Fibroblast of lung (primary cell): ENCODE measurements around the gene DYRK1A. TPM values are rescaled to one million over a fixed set of nuclear protein-coding genes. Genes with fewer than 3 reads are reported as not detected.

Experiments used
- DNase-seq, 2 donors: peaks; one replicate each; pipeline versions ENCODE4 v3.0.0 to v3.0.0-alpha.2; 2010; ENCODE audit warnings: low read depth in 2 of 2
- H2AFZ ChIP-seq: 2 replicates; pipeline ENCODE4 v1.5.1; 2012; ENCODE audit warnings: low read length, control low read depth, inconsistent platforms
- H3K27ac ChIP-seq: 2 replicates; pipeline ENCODE4 v1.5.1; 2011; ENCODE audit warnings: low read length, control low read depth; ENCODE audit not compliant: insufficient read depth
- H3K27me3 ChIP-seq: 2 replicates; pipeline ENCODE4 v1.5.1; 2011; ENCODE audit warnings: mild to moderate bottlenecking, low read length; ENCODE audit not compliant: control insufficient read depth, insufficient read depth
- H3K36me3 ChIP-seq: 2 replicates; pipeline ENCODE4 v1.5.1; 2011; ENCODE audit warnings: low read length; ENCODE audit not compliant: control insufficient read depth, insufficient read depth
- H3K4me1 ChIP-seq: 2 replicates; pipeline ENCODE4 v1.5.1; 2011; ENCODE audit warnings: low read length; ENCODE audit not compliant: control insufficient read depth, insufficient read depth; ENCODE audit errors: extremely low read depth
- H3K4me2 ChIP-seq: 2 replicates; pipeline ENCODE4 v1.5.1; 2011; ENCODE audit warnings: low read length, control low read depth; ENCODE audit not compliant: insufficient read depth; ENCODE audit errors: extremely low read depth
- H3K4me3 ChIP-seq, 4 experiments: fragments of 200-600 bp in 1 of 4; sonication (generic) in 1 of 4; replicated peaks in 1 of 4; 2 replicates each; pipeline ENCODE4 v1.5.1; 2011 to 2016; ENCODE audit warnings: low read length in 4 of 4, low read depth in 3 of 4, mild to moderate bottlenecking in 3 of 4, control low read depth in 2 of 4, inconsistent platforms in 1 of 4, mixed read lengths in 1 of 4; ENCODE audit not compliant: insufficient read depth in 1 of 4; ENCODE audit errors: control extremely low read depth in 1 of 4
- H3K79me2 ChIP-seq: 2 replicates; pipeline ENCODE4 v1.5.1; 2012; ENCODE audit warnings: mild to moderate bottlenecking, low read length, inconsistent platforms; ENCODE audit not compliant: control insufficient read depth, insufficient read depth
- H3K9ac ChIP-seq: 2 replicates; pipeline ENCODE4 v1.5.1; 2011; ENCODE audit warnings: mild to moderate bottlenecking, low read length, control low read depth; ENCODE audit not compliant: insufficient read depth
- H3K9me3 ChIP-seq: 2 replicates; pipeline ENCODE4 v1.5.1; 2012; ENCODE audit warnings: low read depth, low read length; ENCODE audit not compliant: control insufficient read depth, insufficient read depth
- H4K20me1 ChIP-seq: 2 replicates; pipeline ENCODE4 v1.5.1; 2011; ENCODE audit warnings: low read length; ENCODE audit not compliant: control insufficient read depth, insufficient read depth; ENCODE audit errors: extremely low read depth
- EZH2 ChIP-seq: IDR thresholded peaks from 2 replicates; pipeline ENCODE4 v1.5.1; 2012; ENCODE audit warnings: low read length, control low read depth, mild to moderate bottlenecking; ENCODE audit errors: missing control alignments
- polyA plus RNA-seq, 2 donors: library from polyadenylated mRNA; depleted of rRNA in 1 of 2; stranded (reverse) in 1 of 2; unstranded in 1 of 2; fragments of >200 nt; gene quantifications; 2 replicates each; pipeline ENCODE4 v1.2.1, GENCODE V29; 2011 to 2012; ENCODE audit warnings: missing spikeins in 1 of 2
- total RNA-seq: library from RNA; depleted of rRNA; stranded (reverse); fragments of >200 nt; gene quantifications from 2 replicates; pipeline ENCODE4 v1.2.1, GENCODE V29; 2014
- TF ChIP-seq, protein P1 (sequence below), 2 donors: IDR thresholded peaks in 1 of 2; conservative IDR thresholded peaks in 1 of 2; 1 replicate in 1 of 2; 2 replicates in 1 of 2; pipeline ENCODE4 v1.5.1; 2011 to 2012; ENCODE audit warnings: low read length in 2 of 2, control low read depth in 1 of 2, inconsistent platforms in 1 of 2, low read depth in 1 of 2, mild to moderate bottlenecking in 1 of 2

DYRK1A gene
- total and polyA plus RNA-seq, 2 donors (not counting 1 experiment from before 2014, with no cell fraction given), result 45.9 to 64.1 TPM

DNA sequence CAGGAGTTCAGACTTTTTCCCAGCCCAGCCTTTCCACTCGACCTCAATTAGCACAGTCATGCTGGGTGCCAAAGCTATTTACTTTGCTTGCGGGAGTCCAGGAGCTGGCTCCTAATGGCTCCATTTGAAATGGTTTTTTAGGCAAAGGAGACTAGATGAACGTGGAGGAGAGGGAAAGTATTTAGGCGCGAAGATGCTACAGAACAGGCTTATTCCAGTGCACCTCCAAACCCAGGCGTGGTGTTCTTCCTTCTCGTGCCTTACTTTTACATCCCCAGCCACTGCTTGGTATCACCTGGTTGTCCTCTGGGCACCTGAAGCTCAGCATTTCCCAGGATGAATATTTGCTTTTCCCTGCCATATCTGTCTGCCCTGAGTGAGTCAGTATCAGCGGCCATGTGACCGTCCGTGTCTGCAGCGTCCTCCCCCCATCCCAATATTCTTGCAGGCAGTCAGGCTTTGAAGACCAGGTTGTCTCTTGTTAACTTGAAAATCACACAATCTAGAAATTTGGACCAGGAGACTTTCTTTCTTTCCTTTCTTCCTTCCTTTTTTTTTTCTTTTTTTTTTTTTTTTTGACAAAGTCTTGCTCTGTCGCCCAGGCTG, 198.5 kb downstream of the DYRK1A start:
- Histone ChIP-seq H3K27ac (peak overlapping the region; percentile 98), H3K36me3 (no peaks in the 10 kb centered on the region), H3K4me3 (peak overlapping the region in 2 of 4 experiments; percentile 43 to 71), H4K20me1 (no peaks in the 10 kb centered on the region), H3K4me2 (peak overlapping the region; percentile 55), H3K79me2 (no peaks in the 10 kb centered on the region), H3K9me3 (no peaks in the 10 kb centered on the region), H3K4me1 (peaks cover 8% of the 10 kb centered on the region), H3K27me3 (peaks cover 2% of the 10 kb centered on the region), H2AFZ (peak overlapping the region; percentile 39), H3K9ac (no peak overlapping the region)
- TF ChIP-seq, protein P1, sequence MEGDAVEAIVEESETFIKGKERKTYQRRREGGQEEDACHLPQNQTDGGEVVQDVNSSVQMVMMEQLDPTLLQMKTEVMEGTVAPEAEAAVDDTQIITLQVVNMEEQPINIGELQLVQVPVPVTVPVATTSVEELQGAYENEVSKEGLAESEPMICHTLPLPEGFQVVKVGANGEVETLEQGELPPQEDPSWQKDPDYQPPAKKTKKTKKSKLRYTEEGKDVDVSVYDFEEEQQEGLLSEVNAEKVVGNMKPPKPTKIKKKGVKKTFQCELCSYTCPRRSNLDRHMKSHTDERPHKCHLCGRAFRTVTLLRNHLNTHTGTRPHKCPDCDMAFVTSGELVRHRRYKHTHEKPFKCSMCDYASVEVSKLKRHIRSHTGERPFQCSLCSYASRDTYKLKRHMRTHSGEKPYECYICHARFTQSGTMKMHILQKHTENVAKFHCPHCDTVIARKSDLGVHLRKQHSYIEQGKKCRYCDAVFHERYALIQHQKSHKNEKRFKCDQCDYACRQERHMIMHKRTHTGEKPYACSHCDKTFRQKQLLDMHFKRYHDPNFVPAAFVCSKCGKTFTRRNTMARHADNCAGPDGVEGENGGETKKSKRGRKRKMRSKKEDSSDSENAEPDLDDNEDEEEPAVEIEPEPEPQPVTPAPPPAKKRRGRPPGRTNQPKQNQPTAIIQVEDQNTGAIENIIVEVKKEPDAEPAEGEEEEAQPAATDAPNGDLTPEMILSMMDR (conservative IDR thresholded peaks at IDR 0.05 in 1 of 2, IDR thresholded peaks at IDR 0.05 in 1 of 2; ENCODE audit: low read depth in 1 of 2, low read length in 2 of 2), result no peak
- no peak for TF ChIP-seq EZH2
- DNase-seq, result peak in 1 of 2 donors; percentile 39

DNA sequence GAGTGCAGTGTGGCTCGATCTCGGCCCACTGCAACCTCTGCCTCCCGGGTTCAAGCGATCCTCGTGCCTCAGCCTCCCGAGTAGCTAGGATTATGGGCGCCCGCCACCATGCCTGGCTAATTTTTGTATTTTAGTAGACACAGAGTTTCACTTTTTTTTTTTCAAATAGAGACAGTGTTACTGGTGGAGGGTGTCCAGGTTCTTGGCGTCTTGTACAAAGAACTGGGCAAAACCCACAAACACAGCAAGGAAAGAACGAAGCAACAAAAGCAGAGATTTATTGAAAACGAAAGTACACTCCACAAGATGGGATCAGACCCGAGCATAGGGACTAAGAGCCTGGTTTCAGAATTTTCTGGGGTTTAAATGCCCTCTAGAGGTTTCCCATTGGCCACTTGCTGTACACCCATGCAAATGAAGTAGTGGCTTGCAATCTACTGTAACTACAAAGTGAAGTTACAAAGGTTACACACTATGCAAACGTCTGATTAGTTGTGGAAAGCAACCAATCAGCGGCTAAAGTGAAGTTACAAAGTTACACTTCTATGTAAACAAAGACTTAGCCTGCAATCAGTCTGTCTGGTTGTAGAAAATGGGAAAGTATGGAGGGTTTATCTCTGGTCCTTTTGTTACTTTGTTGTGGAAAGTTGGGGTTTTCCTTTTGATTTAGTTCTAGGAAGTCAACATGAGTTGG, 199.1 kb downstream of the DYRK1A start:
- Histone ChIP-seq H3K4me3 (peak overlapping the region in 1 of 4 experiments; percentile 29), H3K4me1 (peaks cover 8% of the 10 kb centered on the region), H3K27me3 (peaks cover 2% of the 10 kb centered on the region), H3K79me2 (no peaks in the 10 kb centered on the region), H3K9me3 (no peaks in the 10 kb centered on the region), H3K36me3 (no peaks in the 10 kb centered on the region), H4K20me1 (no peaks in the 10 kb centered on the region), H3K27ac (peak overlapping the region; percentile 98), H3K4me2 (no peak overlapping the region), H3K9ac (no peak overlapping the region), H2AFZ (no peak overlapping the region)
- TF ChIP-seq, protein P1 (conservative IDR thresholded peaks at IDR 0.05 in 1 of 2, IDR thresholded peaks at IDR 0.05 in 1 of 2; ENCODE audit: low read depth in 1 of 2, low read length in 2 of 2), result no peak
- no peak for TF ChIP-seq EZH2
- DNase-seq, result peak; percentile 23 to 64

DNA sequence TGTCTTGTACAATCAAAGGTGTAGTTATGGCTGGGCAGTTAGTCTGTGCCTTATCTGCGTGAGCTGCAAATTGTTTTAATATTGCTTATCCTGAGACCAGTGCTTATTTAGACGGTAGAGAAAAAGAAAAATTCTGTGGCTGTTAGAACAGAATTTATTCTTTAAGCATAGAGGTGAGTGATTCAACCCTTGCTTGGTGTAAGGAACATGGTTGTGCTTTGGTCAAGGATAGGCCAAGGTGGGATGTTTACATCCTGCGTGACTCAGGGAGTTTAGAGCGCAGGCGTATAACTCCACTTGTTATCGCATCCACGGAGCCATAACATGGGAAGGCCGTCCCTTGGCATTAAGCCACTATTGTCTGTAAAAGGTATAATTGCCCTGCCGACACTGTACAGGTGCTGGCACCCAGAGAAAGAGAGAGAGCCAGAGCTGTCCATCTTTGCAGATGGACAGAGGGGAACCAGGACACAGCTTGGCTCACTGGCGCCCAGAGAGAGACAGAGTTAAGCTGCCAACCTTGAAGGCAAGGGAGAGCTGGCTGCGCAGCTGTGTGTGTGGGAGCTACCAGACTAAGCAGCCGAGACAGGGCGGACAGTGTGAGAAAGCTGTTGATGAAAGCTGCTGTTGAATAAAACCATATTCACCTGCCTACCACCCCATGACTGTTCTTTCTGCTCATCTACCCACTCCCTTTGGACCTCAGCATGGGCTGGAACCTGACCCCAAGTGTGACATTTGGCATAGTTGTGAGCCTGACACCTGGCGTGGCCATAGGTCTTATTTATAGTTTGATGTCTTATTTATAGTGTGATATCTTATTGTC, 200.4 kb downstream of the DYRK1A start:
- Histone ChIP-seq H2AFZ (no peak overlapping the region), H3K79me2 (no peaks in the 10 kb centered on the region), H4K20me1 (no peaks in the 10 kb centered on the region), H3K9ac (no peak overlapping the region), H3K4me3 (no peak overlapping the region), H3K4me1 (peaks cover 8% of the 10 kb centered on the region), H3K36me3 (no peaks in the 10 kb centered on the region), H3K27ac (no peak overlapping the region), H3K27me3 (peaks cover 2% of the 10 kb centered on the region), H3K4me2 (no peak overlapping the region), H3K9me3 (no peaks in the 10 kb centered on the region)
- DNase-seq, result no peak
- no peak for TF ChIP-seq EZH2
- TF ChIP-seq, protein P1 (conservative IDR thresholded peaks at IDR 0.05 in 1 of 2, IDR thresholded peaks at IDR 0.05 in 1 of 2; ENCODE audit: low read depth in 1 of 2, low read length in 2 of 2), result no peak
